ENCODE data around the gene CCDC39.

- no peak for TF ChIP-seq CTCF (IDR thresholded peaks at IDR 0.05)
- TF ChIP-seq POLR2AphosphoS5 (IDR thresholded peaks at IDR 0.05) = no peak
Observed at GRCh38 chr3:180678231-180678630, 1.1 kb downstream of the CCDC39 start.
